Stimulated activated naive B cell treated with anti-CD40 and anti-IgM and Interleukin-4, amounts not matched to agents 10 μg/mL and 1 μg/mL and 100 μg/mL, for 72 hours (primary cell): ENCODE data around the gene STK17A.
"Not testable (repeated sequence)": the region's sequence is repeated elsewhere in the genome, so short reads cannot be mapped to it uniquely, and the experiment has no call there.

Experiments used
- ATAC-seq, 2 donors: fragments of 150-1000 bp; cut with Tn5 transposase; replicated peaks; 2 replicates each; pipeline ENCODE4 v1.10.0; 2021; ENCODE audit warnings: moderate library complexity in 1 of 2
- DNase-seq: peaks from one replicate; pipeline ENCODE4 v3.0.0; 2021
- H3K27ac Mint-ChIP-seq: one replicate; pipeline ENCODE4 v1.8.0; 2022; ENCODE audit warnings: mild to moderate bottlenecking, mixed read lengths
- H3K27me3 Mint-ChIP-seq, 2 donors: one replicate each; pipeline ENCODE4 v1.8.0; 2022; ENCODE audit warnings: mixed read lengths in 2 of 2
- H3K36me3 Mint-ChIP-seq, 2 donors: one replicate each; pipeline ENCODE4 v1.8.0; 2022; ENCODE audit warnings: mixed read lengths in 2 of 2, mild to moderate bottlenecking in 1 of 2
- H3K4me1 Mint-ChIP-seq, 2 donors: one replicate each; pipeline ENCODE4 v1.8.0; 2022; ENCODE audit warnings: mixed read lengths in 2 of 2, mild to moderate bottlenecking in 1 of 2
- H3K4me3 Mint-ChIP-seq, 2 donors: one replicate each; pipeline ENCODE4 v1.8.0; 2022; ENCODE audit warnings: mild to moderate bottlenecking in 2 of 2, mixed read lengths in 2 of 2, moderate library complexity in 1 of 2
- H3K9me3 Mint-ChIP-seq, 2 donors: one replicate each; pipeline ENCODE4 v1.8.0; 2022; ENCODE audit warnings: mixed read lengths in 2 of 2, mild to moderate bottlenecking in 1 of 2

Gene STK17A

GRCh38 chr7:43625453-43625852 is 42.5 kb downstream of the STK17A start:
- DNase-seq, result no peak
- H3K27ac Mint-ChIP-seq, result peak overlapping the region; percentile 15
- peaks cover 46 to 69% of the 10 kb centered on the region in 2 donors for H3K36me3 Mint-ChIP-seq
- ATAC-seq, result peak; percentile 83 to 86
- H3K4me1 Mint-ChIP-seq, result peaks cover 38 to 70% of the 10 kb centered on the region in 2 donors
- H3K4me3 Mint-ChIP-seq, result peak overlapping the region; percentile 7 to 23
- no peaks in the 10 kb centered on the region for H3K27me3 Mint-ChIP-seq
- H3K9me3 Mint-ChIP-seq, result no peaks in the 10 kb centered on the region

- no peaks in the 10 kb centered on the region for H3K27me3 Mint-ChIP-seq
- ATAC-seq, result peak; percentile 62 to 64
- no peak overlapping the region for H3K4me3 Mint-ChIP-seq
- DNase-seq, result no peak
- H3K27ac Mint-ChIP-seq, result peak overlapping the region; percentile 52
- no peaks in the 10 kb centered on the region for H3K9me3 Mint-ChIP-seq
- H3K4me1 Mint-ChIP-seq, result peaks cover 35 to 70% of the 10 kb centered on the region in 2 donors
- peaks cover 47 to 70% of the 10 kb centered on the region in 2 donors for H3K36me3 Mint-ChIP-seq
Measured at GRCh38 chr7:43625980-43626379, 43.1 kb downstream of the STK17A start.

GRCh38 chr7:43626695-43627094 is 43.8 kb downstream of the STK17A start:
- Mint-ChIP-seq H3K4me1 (peaks cover 36 to 72% of the 10 kb centered on the region in 2 donors), H3K9me3 (no peaks in the 10 kb centered on the region), H3K27me3 (no peaks in the 10 kb centered on the region), H3K4me3 (no peak overlapping the region), H3K27ac (no peak overlapping the region), H3K36me3 (peaks cover 49 to 71% of the 10 kb centered on the region in 2 donors)
- no peak for ATAC-seq
- DNase-seq, result no peak

GRCh38 chr7:43627798-43628197 is 44.9 kb downstream of the STK17A start:
- H3K4me3 Mint-ChIP-seq, H3K9me3 Mint-ChIP-seq, H3K27me3 Mint-ChIP-seq, DNase-seq, ATAC-seq: not testable (repeated sequence)
- Mint-ChIP-seq H3K36me3 (peaks cover 54 to 71% of the 10 kb centered on the region in 2 donors), H3K4me1 (peaks cover 31 to 70% of the 10 kb centered on the region in 2 donors), H3K27ac (peak overlapping the region; percentile 42)

- Mint-ChIP-seq H3K27me3 (no peaks in the 10 kb centered on the region), H3K9me3 (no peaks in the 10 kb centered on the region), H3K4me3 (no peak overlapping the region), H3K4me1 (peaks cover 32 to 66% of the 10 kb centered on the region in 2 donors), H3K27ac (peak overlapping the region; percentile 54), H3K36me3 (peaks cover 55 to 73% of the 10 kb centered on the region in 2 donors)
- ATAC-seq (no peak), DNase-seq (no peak)
Measured at GRCh38 chr7:43628431-43628830, 45.5 kb downstream of the STK17A start.

- ATAC-seq (no peak), DNase-seq (no peak)
- Mint-ChIP-seq H3K36me3 (peaks cover 54 to 76% of the 10 kb centered on the region in 2 donors), H3K4me3 (no peak overlapping the region), H3K27ac (no peak overlapping the region), H3K9me3 (no peaks in the 10 kb centered on the region), H3K27me3 (no peaks in the 10 kb centered on the region), H3K4me1 (peaks cover 34 to 58% of the 10 kb centered on the region in 2 donors)
Measured at GRCh38 chr7:43629857-43630256, 46.9 kb downstream of the STK17A start.

- H3K9me3 Mint-ChIP-seq, result no peaks in the 10 kb centered on the region
- H3K27ac Mint-ChIP-seq, result peak overlapping the region; percentile 73
- no peaks in the 10 kb centered on the region for H3K27me3 Mint-ChIP-seq
- ATAC-seq (no peak), DNase-seq (no peak)
- H3K4me3 Mint-ChIP-seq, result no peak overlapping the region
- H3K36me3 Mint-ChIP-seq, result peaks cover 51 to 76% of the 10 kb centered on the region in 2 donors
- H3K4me1 Mint-ChIP-seq, result peaks cover 31 to 56% of the 10 kb centered on the region in 2 donors
Measured at GRCh38 chr7:43630482-43630881, 47.6 kb downstream of the STK17A start.

GRCh38 chr7:43631559-43631958 is 48.7 kb downstream of the STK17A start:
- peak in 1 of 2 donors; percentile 12 for ATAC-seq
- H3K27me3 Mint-ChIP-seq, result no peaks in the 10 kb centered on the region
- H3K9me3 Mint-ChIP-seq, result no peaks in the 10 kb centered on the region
- DNase-seq, result no peak
- H3K4me3 Mint-ChIP-seq, result no peak overlapping the region
- peak overlapping the region; percentile 73 for H3K27ac Mint-ChIP-seq
- H3K4me1 Mint-ChIP-seq, result peaks cover 26 to 52% of the 10 kb centered on the region in 2 donors
- peaks cover 50 to 78% of the 10 kb centered on the region in 2 donors for H3K36me3 Mint-ChIP-seq

- H3K9me3 Mint-ChIP-seq, result no peaks in the 10 kb centered on the region
- H3K27ac Mint-ChIP-seq, result peak overlapping the region; percentile 10
- no peaks in the 10 kb centered on the region for H3K27me3 Mint-ChIP-seq
- peaks cover 32 to 55% of the 10 kb centered on the region in 2 donors for H3K4me1 Mint-ChIP-seq
- peaks cover 47 to 82% of the 10 kb centered on the region in 2 donors for H3K36me3 Mint-ChIP-seq
- no peak overlapping the region for H3K4me3 Mint-ChIP-seq
- DNase-seq (no peak), ATAC-seq (no peak)
Measured at GRCh38 chr7:43632746-43633145, 49.8 kb downstream of the STK17A start.

GRCh38 chr7:43634384-43634783 is 51.5 kb downstream of the STK17A start:
- H3K9me3 Mint-ChIP-seq, result no peaks in the 10 kb centered on the region
- peaks cover 32 to 58% of the 10 kb centered on the region in 2 donors for H3K4me1 Mint-ChIP-seq
- H3K27ac Mint-ChIP-seq, result no peak overlapping the region
- ATAC-seq (no peak), DNase-seq (no peak)
- no peak overlapping the region for H3K4me3 Mint-ChIP-seq
- peaks cover 41 to 74% of the 10 kb centered on the region in 2 donors for H3K36me3 Mint-ChIP-seq
- H3K27me3 Mint-ChIP-seq, result no peaks in the 10 kb centered on the region

GRCh38 chr7:43636093-43636492 is 53.2 kb downstream of the STK17A start:
- Mint-ChIP-seq H3K4me3 (no peak overlapping the region), H3K36me3 (peaks cover 46 to 83% of the 10 kb centered on the region in 2 donors), H3K27me3 (no peaks in the 10 kb centered on the region), H3K9me3 (no peaks in the 10 kb centered on the region), H3K4me1 (peaks cover 38 to 62% of the 10 kb centered on the region in 2 donors), H3K27ac (no peak overlapping the region)
- DNase-seq, result no peak
- ATAC-seq, result no peak

GRCh38 chr7:43637114-43637806 is 54.4 kb downstream of the STK17A start:
- no peak for ATAC-seq
- no peak for DNase-seq
- H3K9me3 Mint-ChIP-seq, result no peaks in the 10 kb centered on the region
- no peaks in the 10 kb centered on the region for H3K27me3 Mint-ChIP-seq
- peaks cover 41 to 83% of the 10 kb centered on the region in 2 donors for H3K36me3 Mint-ChIP-seq
- no peak overlapping the region for H3K4me3 Mint-ChIP-seq
- H3K27ac Mint-ChIP-seq, result peak overlapping the region; percentile 89
- peaks cover 36 to 52% of the 10 kb centered on the region in 2 donors for H3K4me1 Mint-ChIP-seq

- DNase-seq (no peak), ATAC-seq (no peak)
- Mint-ChIP-seq H3K9me3 (no peaks in the 10 kb centered on the region), H3K4me3 (no peak overlapping the region), H3K27me3 (no peaks in the 10 kb centered on the region), H3K36me3 (peaks cover 43 to 86% of the 10 kb centered on the region in 2 donors), H3K4me1 (peaks cover 41 to 75% of the 10 kb centered on the region in 2 donors), H3K27ac (peak overlapping the region; percentile 75)
Measured at GRCh38 chr7:43639858-43640491, 57.1 kb downstream of the STK17A start.

- H3K27ac Mint-ChIP-seq, result no peak overlapping the region
- no peak overlapping the region for H3K4me3 Mint-ChIP-seq
- no peak for DNase-seq
- peaks cover 48 to 86% of the 10 kb centered on the region in 2 donors for H3K36me3 Mint-ChIP-seq
- H3K9me3 Mint-ChIP-seq, result no peaks in the 10 kb centered on the region
- H3K4me1 Mint-ChIP-seq, result peaks cover 47 to 76% of the 10 kb centered on the region in 2 donors
- no peak for ATAC-seq
- H3K27me3 Mint-ChIP-seq, result no peaks in the 10 kb centered on the region
Measured at GRCh38 chr7:43640679-43641078, 57.8 kb downstream of the STK17A start.
